ENCODE data around the gene IFIT3.

The IFIT3 gene

DNA sequence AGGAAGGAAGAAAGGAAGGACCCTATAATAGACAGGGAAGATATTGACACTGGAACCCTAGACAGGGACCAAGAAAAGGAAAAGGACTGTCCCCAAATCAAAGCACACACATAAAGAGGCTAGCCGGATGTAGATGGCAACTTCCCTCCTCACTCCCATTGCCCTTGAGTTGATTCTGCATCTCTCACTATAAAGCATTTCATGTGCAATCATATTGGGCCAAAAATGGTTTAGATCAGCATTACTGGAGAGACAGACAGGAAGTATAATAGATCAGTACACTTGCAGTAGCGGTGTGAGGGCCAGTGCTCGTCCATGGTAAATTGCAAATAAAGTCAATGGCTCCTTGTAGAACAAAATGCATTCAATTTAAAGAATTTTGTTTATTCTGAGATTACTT is 8.4 kb downstream of the IFIT3 start:
- DNase-seq (ENCODE audit: low read depth) = no peak

DNA sequence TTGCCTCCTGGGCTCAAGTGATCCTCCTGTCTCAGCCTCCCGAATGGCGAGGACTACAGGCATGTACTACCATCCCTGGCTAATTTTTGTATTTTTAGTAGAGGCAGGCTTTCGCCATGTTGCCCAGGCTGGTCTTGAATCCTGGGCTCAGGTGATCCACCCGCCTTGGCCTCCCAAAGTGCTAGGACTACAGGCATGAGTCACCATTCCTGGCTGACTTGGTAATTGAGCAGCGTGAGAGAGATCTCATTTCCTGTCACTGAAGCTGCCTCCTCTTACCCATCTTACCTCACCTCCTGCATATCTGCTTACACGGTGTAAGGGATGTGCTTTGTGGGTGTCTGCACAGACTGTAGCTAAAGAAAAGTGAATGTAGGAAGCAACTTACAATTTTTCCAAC is 9.7 kb downstream of the IFIT3 start:
- DNase-seq (ENCODE audit: low read depth) = peak; percentile 44

DNA sequence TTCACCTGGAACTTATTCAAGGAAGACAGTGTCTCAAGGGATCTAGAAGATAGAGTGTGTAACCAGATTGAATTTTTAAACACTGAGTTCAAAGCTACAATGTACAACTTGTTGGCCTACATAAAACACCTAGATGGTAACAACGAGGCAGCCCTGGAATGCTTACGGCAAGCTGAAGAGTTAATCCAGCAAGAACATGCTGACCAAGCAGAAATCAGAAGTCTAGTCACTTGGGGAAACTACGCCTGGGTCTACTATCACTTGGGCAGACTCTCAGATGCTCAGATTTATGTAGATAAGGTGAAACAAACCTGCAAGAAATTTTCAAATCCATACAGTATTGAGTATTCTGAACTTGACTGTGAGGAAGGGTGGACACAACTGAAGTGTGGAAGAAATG is 10.9 kb downstream of the IFIT3 start:
- DNase-seq (ENCODE audit: low read depth) = no peak

DNA sequence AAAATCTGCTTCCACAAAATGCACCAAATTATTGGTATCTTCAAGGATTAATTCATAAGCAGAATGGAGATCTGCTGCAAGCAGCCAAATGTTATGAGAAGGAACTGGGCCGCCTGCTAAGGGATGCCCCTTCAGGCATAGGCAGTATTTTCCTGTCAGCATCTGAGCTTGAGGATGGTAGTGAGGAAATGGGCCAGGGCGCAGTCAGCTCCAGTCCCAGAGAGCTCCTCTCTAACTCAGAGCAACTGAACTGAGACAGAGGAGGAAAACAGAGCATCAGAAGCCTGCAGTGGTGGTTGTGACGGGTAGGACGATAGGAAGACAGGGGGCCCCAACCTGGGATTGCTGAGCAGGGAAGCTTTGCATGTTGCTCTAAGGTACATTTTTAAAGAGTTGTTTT is 12.1 kb downstream of the IFIT3 start:
- no peak for DNase-seq (ENCODE audit: low read depth)

DNA sequence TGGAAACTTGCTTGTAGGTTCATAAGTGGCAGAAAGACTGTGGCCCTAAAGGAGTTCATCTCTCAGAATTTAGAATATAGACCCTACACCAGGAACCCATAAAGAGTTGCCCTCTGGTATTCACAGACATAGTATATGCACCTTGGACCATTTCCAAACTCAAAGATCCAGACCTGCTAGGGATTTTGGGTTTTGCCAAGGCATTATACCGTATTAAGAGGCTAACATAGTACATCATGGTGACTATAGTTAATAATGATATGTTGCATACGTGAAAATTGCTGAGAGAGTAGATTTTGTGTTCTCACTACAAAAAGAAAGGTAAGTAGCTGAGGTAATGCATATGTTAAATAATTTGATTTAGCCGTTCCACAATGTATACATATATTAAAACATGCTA is 13.9 kb downstream of the IFIT3 start:
- DNase-seq (ENCODE audit: low read depth) = no peak

DNA sequence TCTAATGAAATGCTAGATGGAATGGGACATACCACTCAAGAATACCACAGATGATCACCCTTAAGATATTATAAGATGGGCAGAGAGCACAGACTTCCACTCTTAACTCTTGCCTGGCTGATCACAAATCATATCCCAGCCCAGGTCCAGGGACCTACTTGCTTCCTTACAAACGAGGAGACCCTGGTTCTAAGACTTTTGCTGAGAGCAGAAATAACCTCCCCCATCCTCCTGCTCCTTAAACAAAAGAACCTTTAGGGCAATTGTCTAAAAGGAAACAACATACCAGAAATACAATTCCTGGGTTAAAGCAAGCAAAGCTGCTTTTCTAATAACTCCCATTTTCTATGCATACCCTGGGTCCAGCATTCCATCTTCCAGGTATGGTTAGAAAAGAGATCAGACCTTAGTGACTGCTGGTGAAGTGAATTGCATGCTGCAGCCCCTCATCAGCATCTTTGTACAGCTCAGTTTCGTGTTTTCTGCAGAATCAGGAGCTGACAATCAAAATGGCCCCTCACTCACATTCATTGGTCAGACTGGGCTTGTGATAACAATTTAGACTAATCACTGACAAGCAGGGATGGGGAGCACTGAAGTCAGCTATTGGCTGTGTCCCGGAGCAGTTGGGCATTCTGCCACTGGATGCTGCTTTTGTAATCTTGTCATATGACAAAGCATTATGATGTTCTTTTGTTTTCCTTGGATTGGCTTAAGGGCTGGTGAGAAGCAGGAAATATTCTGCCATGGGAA is 14.6 kb downstream of the IFIT3 start:
- DNase-seq (ENCODE audit: low read depth) = peak; percentile 94

DNA sequence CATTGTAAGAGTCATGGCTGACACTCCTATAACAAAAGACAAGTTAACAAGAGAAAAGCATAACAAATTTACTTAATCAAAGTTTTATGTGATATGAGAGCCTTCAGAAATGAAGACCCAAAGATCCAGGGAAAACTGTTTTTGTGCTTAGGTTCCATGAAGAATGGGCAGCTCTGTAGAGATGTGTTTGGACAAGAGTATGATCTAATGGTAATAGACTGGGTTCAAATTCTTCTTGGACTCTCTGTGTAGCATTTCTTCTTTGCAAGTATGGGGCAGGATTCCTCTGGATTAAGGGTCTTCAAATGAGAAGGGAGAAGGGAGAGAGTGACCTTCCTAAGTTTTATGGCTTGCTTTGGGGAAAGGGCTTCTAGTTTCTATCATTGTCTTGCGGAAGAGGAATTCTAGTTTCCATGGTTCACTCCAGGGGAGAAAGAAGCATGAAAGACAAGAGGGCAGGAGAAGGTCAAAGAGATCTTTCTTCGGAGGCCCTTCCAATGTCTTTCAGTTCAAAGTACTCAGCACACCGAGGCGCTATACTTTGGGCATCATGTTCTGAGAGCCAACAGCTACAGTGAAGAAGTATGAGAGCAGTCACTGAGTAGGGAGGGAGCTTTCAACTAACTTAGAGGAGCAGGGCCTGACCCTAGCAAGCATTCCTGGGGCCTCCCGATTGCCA is 15.4 kb downstream of the IFIT3 start:
- DNase-seq (ENCODE audit: low read depth) = no peak

DNA sequence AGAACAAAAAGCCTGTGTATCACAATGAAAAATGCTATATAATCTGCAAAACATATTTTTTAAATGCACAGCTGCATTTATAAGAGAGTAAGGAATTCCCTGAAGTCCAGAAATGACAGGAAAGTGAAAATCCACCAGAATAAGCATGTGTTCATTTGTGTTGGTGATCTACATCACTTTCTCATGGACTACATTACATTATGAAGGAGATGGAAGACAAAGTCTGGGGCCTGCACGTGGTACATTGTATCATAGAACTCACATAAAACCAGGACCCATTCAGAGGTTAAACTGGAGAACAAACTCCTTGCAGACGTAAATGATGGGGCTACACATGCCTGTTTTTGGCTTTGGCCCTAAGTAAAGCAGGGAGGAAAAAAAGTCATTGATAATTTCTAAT is 16.4 kb downstream of the IFIT3 start:
- DNase-seq (ENCODE audit: low read depth) = no peak

DNA sequence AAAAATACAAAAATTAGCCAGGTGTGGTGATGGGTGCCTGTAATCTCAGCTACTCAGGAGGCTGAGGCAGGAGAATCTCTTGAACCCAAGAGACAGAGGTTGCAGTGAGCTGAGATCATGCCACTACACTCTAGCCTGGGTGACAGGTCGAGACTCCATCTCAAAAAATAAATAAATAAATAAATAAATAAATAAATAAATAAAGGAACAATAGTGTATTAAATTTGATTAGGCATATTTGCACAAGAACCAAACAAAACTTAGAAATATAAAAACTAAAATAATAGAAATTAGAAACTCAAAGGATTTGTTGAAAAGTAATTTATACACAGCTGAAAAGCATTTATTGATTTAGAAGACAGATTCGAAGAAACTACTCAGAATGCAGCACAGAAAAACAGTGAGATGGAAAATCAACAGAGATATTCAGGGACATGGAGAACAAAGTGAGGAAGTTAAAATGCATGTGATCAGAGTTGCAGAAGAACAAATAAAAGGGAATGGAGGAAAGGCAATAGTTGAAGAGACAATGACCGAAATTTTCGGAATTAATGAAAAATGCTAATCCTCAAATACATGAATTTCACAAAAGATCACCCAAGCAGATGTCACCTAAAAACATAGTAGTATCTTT is 17.7 kb downstream of the IFIT3 start:
- DNase-seq (ENCODE audit: low read depth) = no peak

DNA sequence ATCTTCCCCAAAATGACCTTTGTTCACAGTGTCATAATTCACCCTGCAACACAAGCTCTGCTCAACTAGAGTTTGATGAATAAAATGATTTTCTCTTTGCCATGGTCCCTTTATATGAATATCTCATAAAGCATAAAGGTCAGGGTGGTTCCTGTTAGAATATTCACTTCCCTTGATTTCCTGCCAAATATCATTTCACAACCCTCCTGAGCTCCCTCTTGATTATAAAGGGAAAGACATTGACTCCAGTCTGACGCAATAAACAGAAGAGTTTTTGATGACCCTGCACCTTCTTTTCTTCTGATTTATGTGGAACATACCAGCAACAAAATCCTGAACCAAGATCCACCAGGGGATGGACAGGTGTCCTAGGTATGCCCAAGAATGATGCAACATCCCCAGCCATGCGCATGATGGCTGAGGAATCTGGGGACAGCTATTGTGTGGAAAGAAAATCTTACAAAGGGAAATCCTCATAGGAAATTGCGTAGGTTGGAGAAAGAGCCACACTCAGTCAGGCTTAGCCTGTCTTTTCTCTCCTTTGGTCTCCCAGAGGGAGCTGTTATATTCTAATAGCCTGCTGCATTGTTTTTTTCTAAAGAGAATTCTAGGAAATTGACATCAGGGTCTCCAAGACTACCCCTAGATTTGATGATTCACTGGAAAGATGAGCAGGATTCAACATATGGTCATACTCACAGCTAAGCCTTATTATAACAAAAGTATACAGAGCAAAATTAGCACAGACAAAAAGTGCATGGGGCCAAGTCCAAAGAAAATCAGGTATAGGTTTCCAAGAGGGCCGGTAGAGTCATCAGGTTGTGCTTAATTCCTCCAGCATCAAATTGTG is 18.8 kb downstream of the IFIT3 start:
- peak; percentile 64 for DNase-seq (ENCODE audit: low read depth)

DNA sequence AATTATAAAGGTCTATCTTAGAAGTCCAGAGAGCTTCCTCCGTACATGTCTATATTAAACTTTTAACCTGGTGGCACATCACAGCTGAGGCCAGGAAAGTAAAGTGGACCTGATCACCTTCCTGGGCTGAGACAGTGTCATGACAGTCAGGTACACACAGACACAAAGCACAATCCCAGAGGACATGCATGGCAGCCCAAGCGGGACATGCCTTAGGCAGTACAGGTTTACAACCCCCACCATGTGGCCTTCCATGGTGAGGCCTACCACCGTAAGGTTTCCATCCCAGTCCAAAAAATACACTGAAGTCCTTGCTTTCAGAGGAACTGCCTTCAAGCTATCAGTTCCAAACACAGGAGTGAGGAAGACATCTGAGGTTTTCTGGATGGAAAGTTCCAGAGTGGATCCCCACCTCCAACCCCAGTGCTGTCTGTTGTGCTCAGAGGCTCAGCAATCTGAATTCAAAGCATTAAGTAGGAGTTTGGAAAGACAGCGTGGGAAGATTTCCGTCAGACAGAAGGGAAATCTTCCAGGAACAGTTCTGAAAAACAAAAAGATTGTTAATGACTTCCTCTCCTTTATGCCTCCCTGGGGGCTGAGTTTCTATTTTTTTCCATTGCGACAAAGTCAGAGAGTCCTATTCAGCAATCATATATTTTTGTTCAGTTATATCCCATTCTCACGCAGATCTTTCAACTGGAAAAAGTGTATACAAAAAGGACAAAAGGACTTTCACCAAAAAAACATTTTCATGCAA is 20.1 kb downstream of the IFIT3 start:
- no peak for DNase-seq (ENCODE audit: low read depth)

DNA sequence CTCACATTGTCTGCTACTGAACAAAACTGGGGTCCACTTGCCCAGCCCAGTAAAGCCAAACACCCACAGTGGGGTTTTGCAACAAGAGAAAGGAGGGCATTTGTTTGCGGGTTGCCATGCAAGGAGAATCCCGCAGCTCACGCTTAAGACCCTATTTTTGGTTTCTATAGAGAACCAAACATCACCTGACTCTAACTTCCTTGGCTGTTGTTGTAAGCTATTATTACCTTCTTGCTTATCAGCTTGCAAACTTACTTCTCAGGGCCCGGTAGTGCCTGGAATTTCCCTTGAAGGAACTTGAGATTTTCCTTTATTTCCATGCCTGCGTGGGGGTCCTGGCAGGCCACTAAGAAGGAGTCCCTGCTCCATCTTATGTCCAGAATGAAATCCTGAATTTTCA is 20.7 kb downstream of the IFIT3 start:
- DNase-seq (ENCODE audit: low read depth) = no peak

DNA sequence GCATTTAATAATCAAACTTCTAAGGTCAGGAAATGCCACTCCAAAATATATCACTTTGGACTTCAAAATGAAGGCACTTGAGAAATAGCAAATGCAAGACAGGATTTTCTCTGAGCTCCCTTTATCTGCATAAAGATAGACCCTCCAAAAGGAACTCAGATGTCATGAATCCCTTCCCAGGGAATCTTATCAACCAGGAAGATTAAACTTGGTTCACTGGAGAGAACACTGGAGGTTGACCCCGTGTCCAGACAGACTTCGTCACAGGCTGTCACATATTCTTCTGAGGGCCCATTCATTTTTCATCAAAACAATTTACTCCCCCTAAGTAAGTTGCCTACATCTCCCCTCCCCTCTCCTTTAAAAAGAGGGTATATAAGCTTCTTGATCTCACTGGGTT is 21.2 kb downstream of the IFIT3 start:
- DNase-seq (ENCODE audit: low read depth) = no peak

DNA sequence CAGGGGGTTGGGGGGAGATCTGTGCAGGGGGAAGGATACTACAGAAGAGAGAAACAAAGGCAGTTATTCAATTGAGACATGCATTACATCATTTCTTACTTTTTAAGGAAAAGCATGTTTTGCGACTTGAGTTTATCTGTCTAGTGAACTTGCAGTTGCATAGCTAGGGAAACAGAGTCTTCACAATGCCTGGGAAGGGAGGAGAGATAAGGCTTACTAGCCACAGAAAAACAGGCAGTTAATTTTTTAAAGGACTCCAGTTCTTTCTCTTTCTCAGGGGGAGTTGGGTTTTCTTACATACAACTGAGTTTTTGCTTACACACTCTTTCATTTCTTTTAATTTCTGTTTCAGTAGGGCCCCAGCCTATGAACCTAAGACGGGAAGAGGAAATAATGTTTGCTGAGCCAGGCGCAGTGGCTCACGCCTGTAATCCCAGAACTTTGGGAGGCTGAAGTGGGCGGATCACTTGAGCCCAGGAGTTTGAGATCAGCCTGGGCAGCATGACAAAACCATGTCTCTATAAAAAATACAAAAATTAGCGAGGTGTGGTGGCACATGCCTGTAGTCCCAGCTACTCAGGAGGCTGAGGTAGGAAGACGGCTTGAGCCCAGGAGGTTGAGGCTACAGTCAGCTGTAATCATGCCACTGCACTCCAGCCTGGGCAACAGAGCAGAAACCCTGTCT is 23.0 kb downstream of the IFIT3 start:
- peak; percentile 33 for DNase-seq (ENCODE audit: low read depth)

DNA sequence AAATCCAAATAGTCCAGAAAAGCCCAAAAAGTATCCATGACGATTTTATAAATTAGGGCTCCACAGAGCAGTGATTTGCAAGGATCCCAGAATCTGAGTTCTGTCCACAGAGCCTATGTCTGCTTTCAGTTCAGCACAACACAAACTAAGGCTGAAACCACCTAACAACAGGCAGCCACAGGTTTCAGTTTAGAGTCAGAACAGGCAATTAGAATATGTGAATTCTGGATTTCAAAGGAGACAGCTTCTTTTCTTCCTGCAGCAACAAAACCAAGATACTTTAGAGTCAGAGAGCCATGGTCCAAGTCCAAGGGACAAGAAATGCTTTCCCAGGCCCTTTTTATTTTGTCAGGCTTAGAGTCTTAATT is 23.6 kb downstream of the IFIT3 start:
- DNase-seq (ENCODE audit: low read depth) = no peak

DNA sequence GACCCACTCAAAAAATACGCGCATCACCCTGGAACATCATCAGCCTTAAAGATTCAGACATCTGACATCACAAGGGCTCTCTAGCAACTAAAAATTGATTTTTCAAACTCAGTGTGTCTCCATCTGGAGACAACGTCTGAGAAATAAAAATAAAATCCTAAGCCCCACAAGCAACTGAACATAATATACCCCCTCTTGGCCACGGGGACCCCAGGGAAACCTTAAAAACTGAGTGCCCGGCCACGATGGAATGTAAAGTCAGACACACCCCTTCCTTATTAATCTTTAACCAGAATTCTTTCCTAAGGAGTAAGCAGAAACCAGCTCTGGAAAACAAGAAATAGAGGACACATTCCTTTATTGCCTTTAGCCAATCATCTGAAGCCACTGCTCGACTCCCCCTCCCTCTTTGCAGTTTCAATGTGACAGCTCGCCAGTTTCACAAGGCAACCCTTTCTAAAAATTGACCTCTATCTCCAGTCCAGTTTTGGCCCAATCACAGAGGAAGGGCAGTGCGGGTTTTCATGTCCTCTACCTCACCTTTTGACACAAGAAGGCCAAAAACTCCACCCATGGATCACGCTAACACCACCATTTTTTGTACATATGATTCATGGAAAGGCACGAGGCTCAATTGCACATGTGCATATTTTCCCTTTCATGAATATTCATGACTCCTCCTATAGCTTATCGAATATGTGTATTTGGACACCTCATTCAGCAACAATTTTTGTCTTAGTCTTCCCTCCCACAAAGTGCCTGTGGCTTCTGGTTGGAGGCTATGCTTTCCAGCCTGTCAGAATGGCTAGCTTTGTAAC is 24.2 kb downstream of the IFIT3 start:
- DNase-seq (ENCODE audit: low read depth) = peak; percentile 99

DNA sequence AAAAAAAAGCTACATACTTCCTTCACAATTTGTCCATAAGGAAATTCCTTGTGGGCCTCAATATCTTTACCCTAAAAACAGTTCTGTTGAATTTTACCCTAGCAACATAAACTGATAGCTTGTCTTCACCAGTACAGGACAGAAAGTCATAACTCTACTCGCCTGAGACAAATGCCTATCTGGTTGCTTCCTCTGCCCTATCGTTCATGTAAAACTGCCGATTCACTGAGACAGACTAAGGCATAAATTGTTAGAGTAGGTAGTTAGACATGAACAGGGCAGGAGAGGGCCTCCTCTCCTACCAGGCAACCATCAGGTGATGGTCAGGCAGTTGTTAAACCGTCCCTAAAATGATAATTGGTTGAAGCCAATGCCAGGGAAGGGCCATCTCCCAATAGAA is 25.0 kb downstream of the IFIT3 start:
- no peak for DNase-seq (ENCODE audit: low read depth)

DNA sequence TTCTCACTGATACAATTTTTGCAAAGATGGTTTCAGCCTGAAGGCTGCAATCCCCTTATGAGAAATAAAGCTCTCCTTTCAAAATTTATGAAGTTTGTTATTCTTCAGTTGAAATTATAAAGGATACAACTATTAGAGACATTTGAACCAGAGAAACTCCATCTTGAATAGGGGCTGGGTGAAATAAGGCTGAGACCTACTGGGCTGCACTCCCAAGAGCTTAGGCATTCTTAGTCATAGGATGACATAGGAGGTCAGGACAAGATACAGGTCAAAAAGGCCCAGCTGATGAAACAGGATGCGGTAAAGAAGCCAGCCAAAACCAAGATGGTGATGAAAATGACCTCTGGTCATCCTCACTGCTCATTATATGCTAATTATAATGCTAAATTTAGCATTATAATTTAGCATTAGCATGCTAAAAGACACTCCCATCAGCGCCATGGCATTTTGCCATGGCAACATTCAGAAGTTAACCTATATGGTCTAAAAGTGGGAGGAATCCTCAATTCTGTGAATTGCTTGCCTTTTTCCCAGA is 27.7 kb downstream of the IFIT3 start:
- peak; percentile 71 for DNase-seq (ENCODE audit: low read depth)

DNA sequence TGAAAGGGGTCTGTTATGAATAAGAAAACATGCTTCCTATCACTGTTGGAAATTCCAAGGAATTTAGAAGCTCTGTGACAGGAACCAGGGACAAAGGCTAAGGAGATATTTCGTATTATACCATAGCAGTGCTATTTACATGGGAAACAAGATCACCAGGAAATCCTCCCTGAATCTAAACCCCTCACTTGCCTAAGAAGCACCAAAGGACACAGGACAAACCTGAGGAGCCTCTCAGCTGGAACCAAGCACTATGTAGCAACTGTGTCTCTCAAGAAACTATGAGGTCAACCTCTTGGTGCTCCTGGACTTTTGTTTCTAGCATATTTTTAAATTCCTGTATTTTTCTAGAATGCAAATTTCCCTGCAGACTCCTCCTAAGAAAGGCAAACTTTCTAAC is 29.3 kb downstream of the IFIT3 start:
- DNase-seq (ENCODE audit: low read depth) = no peak

DNA sequence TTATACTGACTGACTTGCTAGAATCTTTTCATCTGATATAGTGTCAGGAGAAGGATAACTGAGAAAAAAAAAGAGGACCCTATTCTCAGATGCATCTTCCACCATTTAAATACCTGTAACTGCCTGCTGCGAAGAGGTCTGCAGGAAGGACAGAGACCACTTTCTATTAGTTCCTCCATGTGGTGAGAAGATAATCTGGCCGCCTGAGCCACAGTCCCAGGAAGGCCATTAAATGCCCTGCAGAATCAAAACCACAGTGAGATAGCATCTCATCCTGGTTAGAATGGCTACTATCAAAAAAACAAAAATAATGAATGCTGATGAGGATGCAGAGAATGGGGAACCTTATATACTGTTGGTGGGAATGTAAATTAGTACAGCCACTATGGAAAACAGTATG is 30.2 kb downstream of the IFIT3 start:
- no peak for DNase-seq (ENCODE audit: low read depth)

All from fibroblast of gingiva (primary cell).